Coronary artery (tissue), 2 donors: ENCODE measurements around the gene WDR5.
A peak's percentile ranks its signal among the peaks of the same experiment; 100 is the strongest.

Experiments used
- DNase-seq: peaks from one replicate; pipeline ENCODE4 v3.0.0-alpha.2; 2017; ENCODE audit warnings: low spot score
- H3K27ac ChIP-seq, 2 donors: fragments of 200-600 bp; sonication (generic); one replicate each; pipeline ENCODE4 v1.5.1; 2016 to 2019
- H3K4me3 ChIP-seq: fragments of 200-600 bp; sonication (generic); 2 replicates; pipeline ENCODE4 v1.5.1; 2016; ENCODE audit warnings: mild to moderate bottlenecking, moderate library complexity
- CTCF ChIP-seq: fragments of 200-600 bp; sonication (generic); IDR thresholded peaks from one replicate; pipeline ENCODE4 v1.5.1; 2019; ENCODE audit warnings: antibody characterized with exemption

Gene WDR5

GRCh38 chr9:134127065-134127580 lies 8.8 kb upstream of the WDR5 start:
- no peak for TF ChIP-seq CTCF
- no peak for DNase-seq
- Histone ChIP-seq H3K27ac (no peak overlapping the region), H3K4me3 (no peak overlapping the region)

GRCh38 chr9:134127616-134128015 lies 8.3 kb upstream of the WDR5 start:
- no peak for TF ChIP-seq CTCF
- no peak for DNase-seq
- Histone ChIP-seq H3K27ac (no peak overlapping the region), H3K4me3 (no peak overlapping the region)

GRCh38 chr9:134128727-134129679 lies 6.9 kb upstream of the WDR5 start:
- no peak for DNase-seq
- H3K4me3 ChIP-seq = no peak overlapping the region
- no peak overlapping the region for H3K27ac ChIP-seq
- no peak for TF ChIP-seq CTCF

GRCh38 chr9:134130503-134131375 lies 5.1 kb upstream of the WDR5 start:
- no peak for TF ChIP-seq CTCF
- peak; percentile 84 for DNase-seq
- peak overlapping the region; percentile 43 for H3K4me3 ChIP-seq

GRCh38 chr9:134131471-134132207 lies 4.2 kb upstream of the WDR5 start:
- H3K27ac ChIP-seq = peak overlapping the region in 1 of 2 donors; percentile 75
- no peak overlapping the region for H3K4me3 ChIP-seq
- DNase-seq = no peak
- TF ChIP-seq CTCF = no peak

More at GRCh38 chr9:134130503-134131375, 5.1 kb upstream of the WDR5 start:
- peak overlapping the region in 1 of 2 donors; percentile 75 for H3K27ac ChIP-seq

GRCh38 chr9:134132208-134132870 lies 3.5 kb upstream of the WDR5 start:
- no peak for DNase-seq
- no peak for TF ChIP-seq CTCF
- Histone ChIP-seq H3K4me3 (no peak overlapping the region), H3K27ac (peak overlapping the region in 1 of 2 donors; percentile 75)
